Stimulated activated CD4-positive, alpha-beta T cell treated with anti-CD3 and anti-CD28 coated beads, Interleukin-12 subunit alpha, Interleukin-12 subunit beta, amount 100 ng/mL, for 48 hours (primary cell): Measurements from ENCODE around the gene CASP3.
"Not testable (repeated sequence)": the region's sequence is repeated elsewhere in the genome, so short reads cannot be mapped to it uniquely, and the experiment has no call there.

Experiments
- DNase-seq, 3 donors: peaks; one replicate each; pipeline ENCODE4 v3.0.0-alpha.2; 2020; ENCODE audit warnings: low read depth in 2 of 3, low spot score in 1 of 3

CASP3 gene

DNA sequence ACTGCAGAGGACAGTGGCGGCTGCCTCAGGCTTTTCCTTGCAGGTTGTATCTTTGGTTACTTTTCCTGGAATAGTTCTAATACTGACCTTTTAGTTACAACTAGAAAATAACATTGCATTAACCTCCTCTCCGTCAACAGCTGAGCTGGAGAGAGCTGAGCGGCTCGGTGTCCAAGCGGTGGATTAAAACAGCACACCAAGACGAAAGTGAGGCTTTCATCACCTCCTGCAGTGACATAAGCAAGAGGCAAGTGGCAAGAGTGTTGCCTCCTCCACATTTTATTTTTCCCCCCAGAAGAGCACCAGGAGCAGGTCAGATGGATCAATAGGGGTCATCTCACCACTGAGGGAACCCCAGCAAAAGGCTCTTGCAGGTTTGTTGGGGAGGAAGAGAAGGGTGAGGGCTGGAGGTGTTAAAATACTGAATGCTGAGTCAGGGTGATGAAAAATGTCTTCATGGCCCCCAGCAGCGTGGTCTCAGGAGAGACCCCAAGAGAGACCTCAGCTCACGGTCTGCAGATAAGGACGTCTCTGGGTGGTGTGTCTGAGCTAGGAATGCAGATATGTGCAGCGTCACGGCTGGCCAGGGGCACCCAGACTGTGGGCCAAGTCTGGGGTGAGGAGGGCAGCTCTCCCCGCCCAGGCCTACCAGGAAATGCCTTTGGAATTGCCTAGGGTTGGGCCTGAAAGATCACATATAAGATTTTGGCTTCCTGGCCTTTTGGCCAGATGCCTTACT is 50.3 kb downstream of the CASP3 start:
- no peak for DNase-seq

- DNase-seq = no peak
These were observed 52.5 kb downstream of the CASP3 start for GRCh38 chr4:184596617-184597185.

- DNase-seq = no peak
These were observed 53.1 kb downstream of the CASP3 start for GRCh38 chr4:184596044-184596616.

DNA sequence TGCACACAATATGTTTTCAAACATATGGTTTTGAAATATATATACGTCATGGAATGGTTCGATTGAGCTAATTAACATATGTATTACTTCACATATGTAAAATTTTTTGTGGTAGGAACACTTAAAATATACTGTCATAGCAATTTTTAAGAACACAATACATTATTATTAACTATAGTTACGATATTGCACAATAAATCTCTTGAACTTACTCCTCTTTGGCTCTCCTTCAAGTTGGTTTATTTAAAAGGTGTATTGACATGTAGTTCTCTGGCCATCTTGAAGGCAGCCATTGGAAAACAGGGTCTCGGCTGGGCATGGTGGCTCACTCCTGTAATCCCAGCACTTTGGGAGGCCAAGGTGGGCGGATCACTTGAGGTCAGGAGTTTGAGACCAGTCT is 53.8 kb downstream of the CASP3 start:
- no peak for DNase-seq

- DNase-seq = no peak
These were observed 55.8 kb downstream of the CASP3 start for GRCh38 chr4:184593461-184593860.

DNA sequence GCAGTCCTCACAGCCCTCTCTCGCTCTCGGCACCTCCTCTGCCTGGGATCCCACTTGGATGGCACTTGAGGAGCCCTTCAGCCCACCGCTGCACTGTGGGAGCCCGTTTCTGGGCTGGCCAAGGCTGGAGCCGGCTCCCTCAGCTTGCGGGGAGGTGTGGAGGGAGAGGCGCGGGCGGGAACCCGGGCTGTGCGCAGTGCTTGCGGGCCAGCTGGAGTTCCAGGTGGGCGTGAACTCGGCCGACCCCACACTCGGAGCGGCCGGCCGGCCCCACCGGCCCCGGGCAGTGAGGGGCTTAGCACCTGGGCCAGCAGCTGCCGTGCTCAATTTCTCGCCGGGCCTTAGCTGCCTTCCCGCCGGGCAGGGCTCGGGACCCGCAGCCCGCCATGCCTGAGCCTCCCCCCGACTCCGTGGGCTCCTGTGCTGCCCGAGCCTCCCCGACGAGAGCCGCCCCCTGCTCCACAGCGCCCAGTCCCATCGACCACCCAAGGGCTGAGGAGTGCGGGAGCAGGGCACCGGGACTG is 57.4 kb downstream of the CASP3 start:
- DNase-seq = not testable (repeated sequence)

DNA sequence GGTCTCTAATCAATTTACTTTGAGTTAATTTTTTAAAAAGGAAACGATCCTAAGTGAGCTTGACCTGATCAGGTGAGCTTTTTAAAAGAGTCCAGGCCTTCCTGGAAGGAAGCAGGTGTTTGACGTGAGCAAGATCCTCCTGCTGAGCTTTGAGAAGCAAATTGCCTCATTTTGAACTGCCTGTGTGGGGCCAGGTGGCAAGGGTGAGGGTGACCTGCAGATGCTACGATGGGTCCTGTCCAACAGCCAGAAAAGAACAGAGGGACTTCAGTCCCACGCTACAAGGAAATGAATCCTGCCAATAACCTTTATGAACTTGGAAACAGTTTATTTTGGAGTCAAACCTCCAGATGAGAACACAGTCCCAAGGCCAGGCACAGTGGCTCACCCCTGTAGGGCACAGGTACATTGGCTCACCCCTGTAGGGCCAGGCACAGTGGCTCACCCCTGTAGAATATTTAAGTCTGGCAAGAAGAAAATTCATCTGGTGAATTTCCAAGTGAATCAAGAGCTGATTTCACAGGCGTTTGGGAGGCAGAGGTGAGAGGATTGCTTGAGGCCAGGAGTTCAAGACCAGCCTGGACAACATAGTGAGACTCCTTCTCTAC is 58.1 kb downstream of the CASP3 start:
- no peak for DNase-seq

DNA sequence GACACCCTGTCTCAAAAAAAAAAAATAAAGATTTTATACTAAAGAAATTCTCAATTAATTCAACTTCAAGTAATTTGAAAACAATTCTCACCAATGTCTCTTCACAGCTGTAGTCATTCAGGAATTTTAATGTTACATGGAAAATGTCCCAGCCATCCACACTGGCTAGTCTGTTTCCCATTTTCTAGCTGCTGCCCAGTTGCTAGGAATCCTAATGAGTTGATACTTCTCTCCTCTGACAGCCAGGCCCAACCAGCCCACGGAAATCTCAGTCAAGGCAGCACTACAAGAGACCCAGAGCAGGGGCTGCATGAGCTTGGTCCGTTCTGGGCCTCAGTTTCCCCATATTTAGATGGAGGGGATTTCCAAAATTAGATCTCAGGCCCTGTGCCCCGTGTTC is 59.1 kb downstream of the CASP3 start:
- DNase-seq = no peak

DNA sequence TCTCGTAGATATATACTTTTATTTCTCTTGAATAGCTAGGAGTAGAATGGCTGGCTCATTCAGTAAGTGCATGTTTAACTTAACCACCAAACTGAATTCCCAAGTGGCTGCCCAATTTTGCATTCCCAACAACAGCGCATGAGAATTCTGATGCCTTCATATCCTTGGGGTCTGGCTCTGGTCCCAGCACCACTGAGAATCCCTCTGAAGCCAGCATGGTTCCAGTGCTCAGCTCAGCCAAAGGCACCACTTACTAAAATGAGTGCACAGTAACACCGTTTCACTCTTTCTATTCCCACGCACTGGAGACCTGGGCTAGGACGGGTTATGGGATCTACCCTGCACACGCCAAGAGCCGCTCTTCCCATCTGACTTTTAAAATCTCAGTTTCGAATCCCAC is 60.4 kb downstream of the CASP3 start:
- no peak for DNase-seq

GRCh38 chr4:184587701-184588100 is 61.5 kb downstream of the CASP3 start:
- no peak for DNase-seq

GRCh38 chr4:184587221-184587620 is 62.0 kb downstream of the CASP3 start:
- DNase-seq = no peak

DNA sequence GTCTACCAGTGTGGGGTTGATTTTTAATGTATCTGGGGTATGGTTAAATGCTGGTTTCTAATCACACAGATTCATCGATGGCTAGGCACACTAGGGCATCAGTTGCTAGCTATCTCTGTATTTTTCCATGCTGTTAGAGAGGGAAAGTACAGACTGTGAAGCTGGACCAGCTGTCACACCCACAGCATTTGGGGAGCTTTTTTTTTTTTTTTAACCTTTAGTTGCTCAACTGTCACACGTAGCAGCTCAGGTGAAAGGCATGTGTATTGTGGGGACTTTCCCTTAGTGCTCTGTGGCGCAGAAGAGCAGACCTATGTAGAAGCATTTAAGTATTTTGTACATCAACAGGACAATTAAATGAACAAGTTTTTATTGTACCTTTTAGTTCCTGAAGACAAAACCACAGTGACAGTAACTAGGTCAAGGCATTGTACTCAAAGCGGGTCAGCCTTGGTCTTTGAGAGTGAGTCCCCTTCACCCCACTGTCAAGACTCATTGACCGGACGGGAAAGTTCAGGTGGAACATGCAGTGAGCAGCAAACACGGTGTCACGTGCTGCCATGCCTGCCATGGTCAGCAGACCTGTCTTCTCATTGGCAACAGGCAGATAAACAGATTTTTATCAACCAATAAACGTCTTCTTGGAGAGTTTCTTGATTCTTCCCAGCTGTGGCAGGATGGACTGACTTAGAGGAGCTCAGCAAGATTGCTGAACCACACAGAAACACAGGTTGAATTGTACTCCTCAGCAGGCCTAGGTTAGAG is 65.3 kb downstream of the CASP3 start:
- DNase-seq = no peak
